ENCODE measurements around the gene ACTN4.
"Not testable (repeated sequence)": the region's sequence is repeated elsewhere in the genome, so short reads cannot be mapped to it uniquely, and the experiment has no call there.

The ACTN4 gene

GRCh38 chr19:38737921-38738737 is 90.7 kb downstream of the ACTN4 start:
- DNase-seq (ENCODE audit: low spot score) = no peak

- DNase-seq (ENCODE audit: low spot score) = no peak
Measured at GRCh38 chr19:38739440-38740256, 92.2 kb downstream of the ACTN4 start.

GRCh38 chr19:38740257-38740592 is 92.8 kb downstream of the ACTN4 start:
- no peak for DNase-seq (ENCODE audit: low spot score)

GRCh38 chr19:38740932-38741331 is 93.5 kb downstream of the ACTN4 start:
- DNase-seq (ENCODE audit: low spot score) = no peak

- DNase-seq (ENCODE audit: low spot score) = no peak
Measured at GRCh38 chr19:38741670-38742069, 94.2 kb downstream of the ACTN4 start.

GRCh38 chr19:38742296-38742695 is 94.8 kb downstream of the ACTN4 start:
- DNase-seq (ENCODE audit: low spot score) = no peak

GRCh38 chr19:38742906-38743305 is 95.5 kb downstream of the ACTN4 start:
- no peak for DNase-seq (ENCODE audit: low spot score)

GRCh38 chr19:38743394-38744297 is 96.2 kb downstream of the ACTN4 start:
- no peak for DNase-seq (ENCODE audit: low spot score)

- no peak for DNase-seq (ENCODE audit: low spot score)
Measured at GRCh38 chr19:38744298-38744681, 96.8 kb downstream of the ACTN4 start, which contains the start of gene CAPN12. Gene CAPN12 (minus strand): TSS chr19:38744474. CDS start chr19:38744165, 309 bp downstream.

- DNase-seq (ENCODE audit: low spot score) = no peak
Measured at GRCh38 chr19:38744874-38745273, 97.4 kb downstream of the ACTN4 start.

GRCh38 chr19:38745316-38745715 is 97.9 kb downstream of the ACTN4 start:
- DNase-seq (ENCODE audit: low spot score) = no peak

- not testable (repeated sequence) for DNase-seq (ENCODE audit: low spot score)
Measured at GRCh38 chr19:38753783-38754182, 106.3 kb downstream of the ACTN4 start.

- not testable (repeated sequence) for DNase-seq (ENCODE audit: low spot score)
Measured at GRCh38 chr19:38754196-38754595, 106.7 kb downstream of the ACTN4 start.

GRCh38 chr19:38759590-38760003 is 112.1 kb downstream of the ACTN4 start:
- DNase-seq (ENCODE audit: low spot score) = no peak

- not testable (repeated sequence) for DNase-seq (ENCODE audit: low spot score)
Measured at GRCh38 chr19:38760805-38761517, 113.5 kb downstream of the ACTN4 start.

- not testable (repeated sequence) for DNase-seq (ENCODE audit: low spot score)
Measured at GRCh38 chr19:38761884-38762389, 114.5 kb downstream of the ACTN4 start.

- no peak for DNase-seq (ENCODE audit: low spot score)
Measured at GRCh38 chr19:38763795-38764220, 116.4 kb downstream of the ACTN4 start.

GRCh38 chr19:38765214-38765613 is 117.8 kb downstream of the ACTN4 start:
- no peak for DNase-seq (ENCODE audit: low spot score)

- no peak for DNase-seq (ENCODE audit: low spot score)
Measured at GRCh38 chr19:38766276-38767047, 119.0 kb downstream of the ACTN4 start.

- DNase-seq (ENCODE audit: low spot score) = peak; percentile 92
Measured at GRCh38 chr19:38769635-38770211, 122.3 kb downstream of the ACTN4 start.
